ENCODE data around the gene SLC4A8. TPM values are rescaled to one million over a fixed set of nuclear protein-coding genes. Genes with fewer than 3 reads are reported as not detected.

The SLC4A8 gene
- total RNA-seq, 1 donor from 2014 or later: 2.4 TPM

GRCh38 chr12:51404627-51405026 lies 20.0 kb upstream of the SLC4A8 start:
- no peak for DNase-seq (ENCODE audit: low spot score)
- no peak overlapping the region for H3K4me3 Mint-ChIP-seq (ENCODE audit: unreplicated experiment)
- no peaks in the 10 kb centered on the region for H3K27me3 Mint-ChIP-seq (ENCODE audit: low read depth)
- no peaks in the 10 kb centered on the region for H3K36me3 Mint-ChIP-seq (ENCODE audit: low read depth)
- H3K27ac Mint-ChIP-seq (ENCODE audit: unreplicated experiment): no peak overlapping the region
- no peaks in the 10 kb centered on the region for H3K9me3 Mint-ChIP-seq (ENCODE audit: low read depth)
- H3K4me1 Mint-ChIP-seq (ENCODE audit: low read depth): no peaks in the 10 kb centered on the region
- TF ChIP-seq CTCF (IDR thresholded peaks at IDR 0.05): no peak

GRCh38 chr12:51405801-51406207 lies 18.8 kb upstream of the SLC4A8 start:
- Mint-ChIP-seq H3K27ac (ENCODE audit: unreplicated experiment) (no peak overlapping the region), H3K27me3 (ENCODE audit: low read depth) (no peaks in the 10 kb centered on the region), H3K4me1 (ENCODE audit: low read depth) (no peaks in the 10 kb centered on the region), H3K36me3 (ENCODE audit: low read depth) (no peaks in the 10 kb centered on the region), H3K4me3 (ENCODE audit: unreplicated experiment) (no peak overlapping the region), H3K9me3 (ENCODE audit: low read depth) (no peaks in the 10 kb centered on the region)
- TF ChIP-seq CTCF (IDR thresholded peaks at IDR 0.05): no peak
- no peak for DNase-seq (ENCODE audit: low spot score)

GRCh38 chr12:51406290-51406689 lies 18.3 kb upstream of the SLC4A8 start:
- DNase-seq (ENCODE audit: low spot score): no peak
- Mint-ChIP-seq H3K9me3 (ENCODE audit: low read depth) (no peaks in the 10 kb centered on the region), H3K36me3 (ENCODE audit: low read depth) (no peaks in the 10 kb centered on the region), H3K4me3 (ENCODE audit: unreplicated experiment) (no peak overlapping the region), H3K4me1 (ENCODE audit: low read depth) (no peaks in the 10 kb centered on the region), H3K27ac (ENCODE audit: unreplicated experiment) (no peak overlapping the region), H3K27me3 (ENCODE audit: low read depth) (no peaks in the 10 kb centered on the region)
- TF ChIP-seq CTCF (IDR thresholded peaks at IDR 0.05): no peak

GRCh38 chr12:51406859-51407258 lies 17.8 kb upstream of the SLC4A8 start:
- DNase-seq (ENCODE audit: low spot score): no peak
- Mint-ChIP-seq H3K36me3 (ENCODE audit: low read depth) (no peaks in the 10 kb centered on the region), H3K27ac (ENCODE audit: unreplicated experiment) (no peak overlapping the region), H3K9me3 (ENCODE audit: low read depth) (no peaks in the 10 kb centered on the region), H3K4me3 (ENCODE audit: unreplicated experiment) (no peak overlapping the region), H3K4me1 (ENCODE audit: low read depth) (no peaks in the 10 kb centered on the region), H3K27me3 (ENCODE audit: low read depth) (no peaks in the 10 kb centered on the region)
- no peak for TF ChIP-seq CTCF (IDR thresholded peaks at IDR 0.05)

- Mint-ChIP-seq H3K4me1 (ENCODE audit: low read depth) (no peaks in the 10 kb centered on the region), H3K27ac (ENCODE audit: unreplicated experiment) (no peak overlapping the region), H3K27me3 (ENCODE audit: low read depth) (no peaks in the 10 kb centered on the region), H3K9me3 (ENCODE audit: low read depth) (no peaks in the 10 kb centered on the region), H3K36me3 (ENCODE audit: low read depth) (no peaks in the 10 kb centered on the region), H3K4me3 (ENCODE audit: unreplicated experiment) (no peak overlapping the region)
- no peak for DNase-seq (ENCODE audit: low spot score)
- no peak for TF ChIP-seq CTCF (IDR thresholded peaks at IDR 0.05)
Measured at GRCh38 chr12:51407604-51408003, 17.0 kb upstream of the SLC4A8 start.

Data from chondrocyte (in vitro differentiated cells).